T-helper 9 cell (primary cell): Measurements from ENCODE around the gene TGFB1I1.
A peak's percentile ranks its signal among the peaks of the same experiment; 100 is the strongest.
"Not testable (repeated sequence)": the region's sequence is repeated elsewhere in the genome, so short reads cannot be mapped to it uniquely, and the experiment has no call there.

Source experiments
- DNase-seq: peaks from one replicate; pipeline ENCODE4 v3.0.0-alpha.2; 2020

The TGFB1I1 gene

GRCh38 chr16:31488468-31489297, 16.7 kb downstream of the TGFB1I1 start:
- DNase-seq, result no peak

DNA sequence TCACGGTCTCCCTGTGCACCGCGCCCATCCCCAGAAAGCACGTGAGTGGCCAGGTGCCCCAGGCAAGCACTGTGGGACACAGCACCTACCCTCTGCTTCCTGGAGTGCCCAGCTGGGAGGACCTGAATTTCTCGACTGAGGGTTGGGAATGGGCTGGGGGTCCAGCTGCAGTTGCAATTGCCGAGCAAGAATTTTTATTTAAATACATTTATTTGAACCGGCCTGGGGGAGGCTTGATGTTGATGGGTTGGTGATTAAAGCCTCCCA, 17.3 kb downstream of the TGFB1I1 start:
- no peak for DNase-seq

- no peak for DNase-seq
Measured at GRCh38 chr16:31489616-31490584, 17.9 kb downstream of the TGFB1I1 start.

DNA sequence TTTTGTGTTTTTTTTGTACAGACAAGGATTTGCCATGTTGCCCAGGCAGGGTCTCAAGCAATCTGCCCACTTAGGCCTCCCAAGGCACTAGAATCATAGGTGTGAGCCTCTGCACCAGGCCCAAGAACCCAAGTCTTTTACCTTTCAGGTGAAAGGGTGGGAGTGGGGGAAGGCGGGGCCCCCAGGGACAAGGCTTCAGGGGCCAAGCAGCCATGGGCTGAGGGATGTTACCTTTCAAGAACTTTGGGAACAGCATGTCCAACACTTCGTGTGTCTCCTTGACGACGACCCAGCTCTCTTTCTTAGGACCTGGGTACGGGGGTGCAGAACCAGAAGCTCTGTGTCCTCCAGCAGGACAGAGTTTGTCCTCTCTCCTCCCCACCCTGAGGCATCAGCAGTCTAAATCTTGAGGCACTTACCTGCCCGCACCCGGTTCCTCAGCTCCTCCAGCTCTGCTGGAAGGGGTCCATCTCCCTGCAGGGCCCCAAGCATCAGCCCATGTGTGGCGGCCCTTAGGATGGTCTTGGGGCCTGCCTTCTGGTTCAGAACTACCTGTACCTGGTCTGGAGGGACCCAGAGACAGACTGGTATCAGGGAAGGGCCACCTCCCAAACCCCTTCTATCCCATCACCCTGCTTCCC, 19.9 kb downstream of the TGFB1I1 start:
- no peak for DNase-seq

- DNase-seq, result no peak
Measured at GRCh38 chr16:31493506-31494125, 21.7 kb downstream of the TGFB1I1 start.

DNA sequence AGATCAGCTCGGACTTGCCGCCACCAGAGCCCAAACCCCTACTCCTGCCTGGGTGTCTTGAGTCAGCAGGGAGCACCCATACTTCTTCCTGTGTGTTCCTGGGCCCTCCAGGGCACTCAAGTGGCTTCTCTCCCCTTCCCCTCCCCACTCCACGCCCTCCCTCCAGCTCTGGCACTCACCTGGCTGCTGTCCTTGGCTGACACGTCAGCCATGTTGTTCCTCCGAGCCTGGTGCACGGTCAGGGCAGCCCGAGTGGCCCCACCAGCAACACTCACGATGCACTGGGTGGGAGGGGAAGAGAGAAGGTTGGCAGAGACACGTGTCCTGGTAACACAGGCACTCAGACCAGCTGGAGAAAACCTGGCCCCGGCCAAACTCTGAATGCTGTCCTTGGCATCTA, 24.7 kb downstream of the TGFB1I1 start:
- no peak for DNase-seq

DNA sequence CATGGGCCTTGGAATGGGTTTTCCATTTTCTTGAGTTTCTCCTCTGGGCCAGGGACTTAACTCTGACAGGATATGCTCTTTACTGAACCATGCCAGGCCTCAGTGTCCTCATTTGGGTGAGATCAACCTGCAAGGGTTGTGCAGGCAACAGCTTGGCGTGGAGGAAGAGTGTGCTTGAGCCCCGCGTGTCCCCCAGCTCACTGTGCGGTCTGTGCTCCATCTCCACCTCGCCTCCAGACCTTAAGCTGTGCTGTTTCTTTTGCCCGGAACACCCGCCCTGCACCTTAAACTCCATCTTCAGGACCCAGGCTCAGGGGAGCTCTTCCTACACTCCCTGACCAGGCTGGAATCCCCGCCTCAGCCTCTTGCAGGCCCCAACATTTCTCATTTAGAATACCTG, 26.5 kb downstream of the TGFB1I1 start:
- no peak for DNase-seq

GRCh38 chr16:31499928-31500327, 28.0 kb downstream of the TGFB1I1 start:
- DNase-seq, result no peak

DNA sequence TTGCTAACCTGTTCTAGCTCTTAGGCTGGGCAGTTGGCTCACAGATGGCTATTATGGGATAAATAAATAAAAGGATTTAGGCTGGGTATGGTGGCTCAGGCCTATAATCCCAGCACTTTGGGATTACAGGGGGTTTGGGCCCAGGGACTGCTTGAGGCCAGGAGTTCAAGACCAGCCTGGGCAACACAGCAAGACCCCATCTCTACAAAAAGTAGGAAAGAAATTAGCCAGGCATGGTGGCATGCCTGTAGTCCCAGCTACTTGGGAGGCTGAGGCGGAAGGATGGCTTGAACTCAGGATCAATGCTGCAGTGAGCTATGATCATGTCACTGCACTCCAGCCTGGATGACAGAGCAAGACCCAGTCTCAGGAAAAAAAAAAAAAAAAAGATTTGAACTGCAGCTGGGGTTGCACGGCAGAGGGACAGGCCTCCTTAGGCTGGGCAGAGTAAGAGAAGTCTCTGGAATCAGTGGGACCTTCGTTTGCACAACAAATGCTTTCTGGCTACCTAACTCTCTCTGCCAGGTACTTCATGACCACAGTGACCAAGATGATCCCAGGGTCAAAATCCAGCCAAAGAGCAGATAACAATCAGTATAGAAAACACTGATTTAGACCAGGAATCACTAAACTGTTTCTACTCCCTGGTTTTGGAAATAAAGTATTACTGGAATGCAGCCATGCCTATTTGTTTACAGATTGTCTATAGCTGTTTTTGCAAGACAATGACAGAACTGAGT, 29.4 kb downstream of the TGFB1I1 start:
- DNase-seq, result no peak

DNA sequence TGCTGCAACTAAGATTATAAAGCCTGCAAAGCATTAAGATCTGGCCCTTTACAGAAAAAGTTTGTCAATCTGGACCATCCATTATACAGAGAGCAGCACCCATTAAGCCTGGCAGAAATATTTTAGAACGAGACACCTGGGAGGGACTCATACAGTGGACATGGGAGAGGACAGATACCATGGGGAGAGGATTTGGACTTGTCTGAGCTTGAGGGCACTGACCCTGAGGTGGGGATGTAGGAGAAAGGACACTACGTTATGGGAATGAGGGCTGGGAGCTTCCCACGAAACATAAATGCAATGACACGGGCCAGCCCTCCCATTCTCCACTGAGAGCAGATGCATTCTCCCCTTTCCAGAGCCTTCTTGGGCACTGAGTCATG, 30.0 kb downstream of the TGFB1I1 start:
- no peak for DNase-seq

DNA sequence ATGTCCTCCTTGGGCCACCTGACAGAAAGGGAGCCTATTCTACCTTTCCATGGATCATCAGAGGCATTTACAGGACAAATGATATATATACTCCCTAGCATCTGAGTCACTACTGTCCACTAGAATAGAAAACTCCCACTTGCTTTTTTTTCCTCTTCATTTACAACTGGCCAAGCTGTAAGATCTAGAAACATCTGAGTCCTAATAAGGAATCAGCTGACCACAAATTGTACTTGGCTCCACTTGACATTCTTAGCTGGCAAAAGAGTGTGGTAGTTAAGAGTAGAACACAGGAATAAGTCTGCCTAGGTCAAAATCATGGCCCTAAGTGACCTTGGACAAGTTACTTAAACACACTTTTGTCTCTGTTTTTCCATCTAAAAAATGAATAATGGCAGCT, 31.0 kb downstream of the TGFB1I1 start:
- DNase-seq, result no peak

DNA sequence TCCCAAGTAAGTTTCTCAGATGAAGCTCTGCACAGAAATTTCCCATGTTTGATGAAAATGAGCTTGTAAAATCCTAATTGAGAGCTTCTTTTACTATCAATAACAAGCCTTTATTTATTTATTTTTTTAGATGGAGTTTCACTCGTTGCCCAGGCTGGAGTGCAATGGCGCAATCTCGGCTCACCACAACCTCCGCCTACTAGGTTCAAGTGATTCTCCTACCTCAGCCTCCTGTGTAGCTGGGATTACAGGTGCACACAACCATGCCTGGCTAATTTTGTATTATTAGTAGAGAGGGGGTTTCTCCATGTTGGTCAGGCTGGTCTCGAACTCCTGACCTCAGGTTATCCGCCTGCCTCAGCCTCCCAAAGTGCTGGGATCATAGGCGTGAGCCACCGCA, 31.6 kb downstream of the TGFB1I1 start:
- DNase-seq, result not testable (repeated sequence)

DNA sequence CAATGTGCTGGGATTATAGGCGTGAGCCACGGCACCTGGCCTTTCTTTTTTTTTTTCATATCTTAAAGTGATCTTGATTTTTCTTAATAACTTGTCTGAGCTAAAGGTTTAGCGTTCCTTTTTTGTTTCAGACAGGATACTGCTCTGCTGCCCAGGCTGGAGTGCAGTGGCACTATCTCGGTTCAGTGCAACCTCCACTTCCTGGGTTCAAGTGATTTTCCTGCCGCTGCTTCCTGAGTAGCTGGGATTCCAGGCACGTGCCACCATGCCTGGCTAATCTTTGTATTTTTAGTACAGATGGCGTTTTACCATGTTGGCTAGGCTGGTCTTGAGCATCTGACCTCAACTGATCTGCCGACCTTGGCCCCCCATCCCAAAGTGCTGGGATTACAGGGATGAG, 32.2 kb downstream of the TGFB1I1 start:
- DNase-seq, result no peak

- DNase-seq, result no peak
Measured at GRCh38 chr16:31505483-31505882, 33.5 kb downstream of the TGFB1I1 start.

DNA sequence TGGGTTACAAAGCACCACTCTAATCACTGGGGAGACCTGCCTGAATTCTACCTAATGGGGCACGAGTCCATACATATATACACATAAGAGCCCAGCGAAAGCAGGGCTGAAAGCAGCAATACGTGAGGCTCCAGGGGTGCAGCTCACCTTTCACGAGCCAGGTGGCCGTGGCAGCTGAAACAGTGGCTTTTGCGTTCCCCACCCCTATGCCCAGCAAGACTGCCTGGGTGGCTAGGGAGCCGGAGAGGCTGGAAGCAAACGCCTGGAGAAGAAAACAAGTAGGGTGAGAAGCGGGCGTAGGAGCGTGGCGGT, 35.6 kb downstream of the TGFB1I1 start:
- peak; percentile 4 for DNase-seq

GRCh38 chr16:31507929-31508705, 36.2 kb downstream of the TGFB1I1 start, which contains the start of gene RUSF1:
Gene RUSF1 (minus strand): TSS chr16:31508391. CDS start chr16:31508373, 18 bp downstream.
- DNase-seq, result peak; percentile 67

GRCh38 chr16:31508706-31509195, 36.8 kb downstream of the TGFB1I1 start:
- no peak for DNase-seq

- DNase-seq, result no peak
Measured at GRCh38 chr16:31513126-31513525, 41.2 kb downstream of the TGFB1I1 start.

DNA sequence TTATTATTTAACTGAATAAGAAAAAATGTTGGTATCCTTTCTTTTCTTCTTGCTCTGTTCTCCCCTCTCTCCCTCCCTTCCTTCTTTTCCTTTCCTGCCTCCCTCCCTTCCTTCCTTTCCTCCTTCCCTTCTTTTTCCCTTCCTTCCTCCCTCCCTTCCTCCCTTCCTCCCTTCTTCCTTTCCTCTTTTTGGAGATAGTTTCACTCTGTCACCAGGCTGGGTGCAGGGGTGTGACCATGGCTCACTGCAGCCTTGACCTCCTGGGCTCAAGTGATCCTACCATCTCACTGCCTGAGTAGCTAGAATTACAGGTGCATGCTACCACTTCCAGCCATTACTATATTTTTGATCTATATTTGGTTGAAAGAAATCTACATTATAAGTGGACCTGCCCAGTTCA, 41.9 kb downstream of the TGFB1I1 start:
- no peak for DNase-seq

- DNase-seq, result no peak
Measured at GRCh38 chr16:31517800-31518402, 45.9 kb downstream of the TGFB1I1 start.
